Measurements from ENCODE around the gene DBN1. TPM values are rescaled to one million over a fixed set of nuclear protein-coding genes. Genes with fewer than 3 reads are reported as not detected.

DBN1 gene
- total and polyA plus RNA-seq, 2 donors (not counting 1 experiment from before 2014, with no cell fraction given): 96.4 to 138 TPM

DNA sequence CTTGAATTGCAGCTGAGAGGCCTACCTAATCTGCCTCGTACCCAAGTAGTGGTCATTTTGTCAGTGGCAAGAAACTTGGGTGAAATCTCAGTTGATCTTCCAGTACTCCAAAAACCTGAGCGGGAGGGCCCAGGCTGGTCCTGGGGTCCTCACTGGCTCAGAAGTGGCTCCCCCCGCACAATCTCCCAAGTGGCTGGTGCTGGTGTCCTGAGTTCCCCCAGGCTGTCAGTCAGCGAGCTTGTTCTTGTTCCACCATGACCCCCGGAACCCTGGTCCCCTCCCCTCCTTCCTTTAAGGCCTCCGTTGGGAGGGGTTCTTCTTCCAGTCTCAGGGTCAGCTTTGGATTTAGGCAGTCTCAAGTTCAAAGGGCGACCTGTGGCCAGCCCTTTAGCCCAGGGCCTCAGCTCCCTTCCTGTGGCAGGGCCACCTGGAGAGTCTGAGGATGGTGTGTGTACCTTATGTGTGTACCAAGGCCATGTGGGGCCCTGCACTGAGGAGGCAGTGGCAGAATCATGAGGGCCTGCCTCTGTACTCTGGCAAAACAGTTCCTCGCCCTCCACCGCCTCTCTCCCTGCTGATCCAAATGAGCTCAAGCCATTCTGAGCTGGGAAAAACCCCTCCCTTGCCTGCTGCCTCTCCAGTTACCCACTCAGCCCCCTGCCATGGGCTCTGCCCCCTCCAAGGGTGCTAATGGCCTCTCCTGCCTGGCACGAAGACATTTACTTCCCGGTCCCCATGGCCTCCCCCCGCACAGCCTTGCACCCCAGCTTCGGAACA lies 4.5 kb upstream of the DBN1 start:
- Histone ChIP-seq H3K27ac (ENCODE audit: insufficient read depth, low read length) (no peak overlapping the region), H3K27me3 (ENCODE audit: control insufficient read depth, insufficient read depth, low read length) (no peaks in the 10 kb centered on the region), H4K20me1 (ENCODE audit: control insufficient read depth, extremely low read depth, insufficient read depth, low read length) (no peaks in the 10 kb centered on the region), H3K4me1 (ENCODE audit: control insufficient read depth, extremely low read depth, insufficient read depth, low read length) (peaks cover 31% of the 10 kb centered on the region), H3K4me3 (replicated peaks in 1 of 4; ENCODE audit: control extremely low read depth in 1 of 4, insufficient read depth in 1 of 4, low read depth in 3 of 4, low read length in 4 of 4) (no peak overlapping the region), H3K9ac (ENCODE audit: insufficient read depth, low read length) (no peak overlapping the region), H3K79me2 (ENCODE audit: control insufficient read depth, insufficient read depth, low read length) (no peaks in the 10 kb centered on the region), H3K9me3 (ENCODE audit: control insufficient read depth, insufficient read depth, low read depth, low read length) (no peaks in the 10 kb centered on the region), H2AFZ (ENCODE audit: low read length) (no peak overlapping the region), H3K36me3 (ENCODE audit: control insufficient read depth, insufficient read depth, low read length) (peaks cover 13% of the 10 kb centered on the region), H3K4me2 (ENCODE audit: extremely low read depth, insufficient read depth, low read length) (no peak overlapping the region)
- peak in 1 of 2 donors; percentile 38 for DNase-seq (ENCODE audit: low read depth in 2 of 2)
- no peak for TF ChIP-seq EZH2 (IDR thresholded peaks at IDR 0.05; ENCODE audit: low read length, missing control alignments)
- TF ChIP-seq, protein P1, sequence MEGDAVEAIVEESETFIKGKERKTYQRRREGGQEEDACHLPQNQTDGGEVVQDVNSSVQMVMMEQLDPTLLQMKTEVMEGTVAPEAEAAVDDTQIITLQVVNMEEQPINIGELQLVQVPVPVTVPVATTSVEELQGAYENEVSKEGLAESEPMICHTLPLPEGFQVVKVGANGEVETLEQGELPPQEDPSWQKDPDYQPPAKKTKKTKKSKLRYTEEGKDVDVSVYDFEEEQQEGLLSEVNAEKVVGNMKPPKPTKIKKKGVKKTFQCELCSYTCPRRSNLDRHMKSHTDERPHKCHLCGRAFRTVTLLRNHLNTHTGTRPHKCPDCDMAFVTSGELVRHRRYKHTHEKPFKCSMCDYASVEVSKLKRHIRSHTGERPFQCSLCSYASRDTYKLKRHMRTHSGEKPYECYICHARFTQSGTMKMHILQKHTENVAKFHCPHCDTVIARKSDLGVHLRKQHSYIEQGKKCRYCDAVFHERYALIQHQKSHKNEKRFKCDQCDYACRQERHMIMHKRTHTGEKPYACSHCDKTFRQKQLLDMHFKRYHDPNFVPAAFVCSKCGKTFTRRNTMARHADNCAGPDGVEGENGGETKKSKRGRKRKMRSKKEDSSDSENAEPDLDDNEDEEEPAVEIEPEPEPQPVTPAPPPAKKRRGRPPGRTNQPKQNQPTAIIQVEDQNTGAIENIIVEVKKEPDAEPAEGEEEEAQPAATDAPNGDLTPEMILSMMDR (conservative IDR thresholded peaks at IDR 0.05 in 1 of 2, IDR thresholded peaks at IDR 0.05 in 1 of 2; ENCODE audit: low read depth in 1 of 2, low read length in 2 of 2): no peak

DNA sequence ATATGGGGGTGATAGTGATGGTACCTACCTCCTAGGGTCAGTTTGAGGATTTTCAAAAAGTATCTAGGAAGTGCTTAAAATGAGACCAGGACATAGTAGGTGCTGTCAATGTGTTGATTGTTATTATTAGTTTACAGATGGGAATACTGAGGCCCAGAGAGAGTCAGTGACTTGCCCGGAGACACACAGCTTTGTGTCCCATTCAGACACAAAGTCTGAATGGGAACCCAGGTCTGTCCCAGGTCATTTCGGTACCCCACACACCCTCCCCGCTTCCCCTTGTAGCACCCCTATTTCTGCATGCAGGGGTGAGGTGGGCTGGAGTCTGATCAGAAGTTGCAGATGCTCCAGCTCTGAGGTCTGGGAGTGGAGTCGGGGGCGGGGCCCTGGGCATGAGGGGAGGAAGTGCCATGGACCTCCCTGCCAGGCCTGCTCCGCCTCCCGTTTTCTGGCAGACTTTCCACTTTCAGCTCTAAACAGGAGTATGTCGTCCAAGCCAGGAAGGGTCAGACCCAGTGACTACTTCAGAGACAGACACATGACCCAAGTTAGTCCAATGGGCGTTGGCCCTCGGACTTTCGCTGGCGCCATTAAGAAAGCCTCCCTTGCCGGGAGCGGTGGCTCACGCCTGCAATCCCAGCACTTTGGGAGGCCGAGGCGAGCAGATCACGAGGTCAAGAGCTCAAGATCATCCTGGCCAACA lies 3.2 kb upstream of the DBN1 start:
- Histone ChIP-seq H4K20me1 (ENCODE audit: control insufficient read depth, extremely low read depth, insufficient read depth, low read length) (no peaks in the 10 kb centered on the region), H3K27me3 (ENCODE audit: control insufficient read depth, insufficient read depth, low read length) (no peaks in the 10 kb centered on the region), H3K4me1 (ENCODE audit: control insufficient read depth, extremely low read depth, insufficient read depth, low read length) (peaks cover 34% of the 10 kb centered on the region), H2AFZ (ENCODE audit: low read length) (no peak overlapping the region), H3K9me3 (ENCODE audit: control insufficient read depth, insufficient read depth, low read depth, low read length) (no peaks in the 10 kb centered on the region), H3K9ac (ENCODE audit: insufficient read depth, low read length) (no peak overlapping the region), H3K36me3 (ENCODE audit: control insufficient read depth, insufficient read depth, low read length) (peaks cover 9% of the 10 kb centered on the region), H3K4me3 (replicated peaks in 1 of 4; ENCODE audit: control extremely low read depth in 1 of 4, insufficient read depth in 1 of 4, low read depth in 3 of 4, low read length in 4 of 4) (no peak overlapping the region), H3K4me2 (ENCODE audit: extremely low read depth, insufficient read depth, low read length) (no peak overlapping the region), H3K79me2 (ENCODE audit: control insufficient read depth, insufficient read depth, low read length) (peaks cover 10% of the 10 kb centered on the region), H3K27ac (ENCODE audit: insufficient read depth, low read length) (no peak overlapping the region)
- TF ChIP-seq, protein P1 (conservative IDR thresholded peaks at IDR 0.05 in 1 of 2, IDR thresholded peaks at IDR 0.05 in 1 of 2; ENCODE audit: low read depth in 1 of 2, low read length in 2 of 2): no peak
- peak; percentile 78 to 83 for DNase-seq (ENCODE audit: low read depth in 2 of 2)

DNA sequence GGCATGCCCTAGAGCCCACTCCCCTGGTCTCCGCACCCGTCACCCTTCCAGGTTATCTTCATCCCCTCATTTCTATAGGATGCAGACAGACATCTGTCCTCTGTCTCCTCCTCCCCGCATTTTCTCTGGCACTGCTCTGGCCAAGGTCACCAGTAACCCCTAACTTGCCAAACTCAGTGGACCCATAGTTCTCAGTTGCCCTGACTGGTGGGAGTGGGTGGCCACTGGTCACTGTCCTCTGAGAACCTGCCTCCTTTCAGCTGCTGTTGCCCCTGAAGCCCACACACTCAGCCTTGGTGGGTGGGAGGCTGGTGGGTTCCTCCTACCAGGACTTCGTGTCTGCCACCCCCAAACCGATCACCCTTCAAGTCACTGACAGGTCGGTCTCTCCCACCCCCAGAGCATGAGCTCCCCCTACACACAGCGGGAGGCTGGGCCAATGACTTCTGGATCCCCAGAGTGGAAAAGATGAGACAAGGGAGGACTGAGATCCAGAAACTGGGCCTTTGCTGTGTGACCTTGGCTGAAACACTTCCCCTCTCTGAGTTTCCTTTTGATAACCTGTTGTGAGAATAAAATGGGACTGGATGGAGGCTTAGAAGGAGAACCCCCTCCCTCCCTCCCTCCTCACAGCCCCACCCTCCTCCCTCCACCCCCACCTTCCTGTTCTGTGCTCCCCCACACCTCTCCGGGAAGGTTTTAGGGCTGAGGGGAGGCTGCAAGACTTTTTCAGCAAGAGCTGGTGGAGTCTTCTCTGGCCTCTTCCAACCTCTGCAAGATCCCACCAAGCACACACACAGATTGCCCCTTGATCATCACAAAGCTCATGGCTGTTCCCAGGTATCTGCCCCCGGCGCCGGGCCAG lies 2.4 kb upstream of the DBN1 start:
- Histone ChIP-seq H3K36me3 (ENCODE audit: control insufficient read depth, insufficient read depth, low read length) (peaks cover 6% of the 10 kb centered on the region), H3K4me2 (ENCODE audit: extremely low read depth, insufficient read depth, low read length) (no peak overlapping the region), H3K4me3 (replicated peaks in 1 of 4; ENCODE audit: control extremely low read depth in 1 of 4, insufficient read depth in 1 of 4, low read depth in 3 of 4, low read length in 4 of 4) (no peak overlapping the region), H3K27ac (ENCODE audit: insufficient read depth, low read length) (no peak overlapping the region), H3K9me3 (ENCODE audit: control insufficient read depth, insufficient read depth, low read depth, low read length) (no peaks in the 10 kb centered on the region), H3K27me3 (ENCODE audit: control insufficient read depth, insufficient read depth, low read length) (no peaks in the 10 kb centered on the region), H2AFZ (ENCODE audit: low read length) (no peak overlapping the region), H4K20me1 (ENCODE audit: control insufficient read depth, extremely low read depth, insufficient read depth, low read length) (no peaks in the 10 kb centered on the region), H3K4me1 (ENCODE audit: control insufficient read depth, extremely low read depth, insufficient read depth, low read length) (peaks cover 40% of the 10 kb centered on the region), H3K79me2 (ENCODE audit: control insufficient read depth, insufficient read depth, low read length) (peaks cover 19% of the 10 kb centered on the region), H3K9ac (ENCODE audit: insufficient read depth, low read length) (no peak overlapping the region)
- no peak for TF ChIP-seq EZH2 (IDR thresholded peaks at IDR 0.05; ENCODE audit: low read length, missing control alignments)
- TF ChIP-seq, protein P1 (conservative IDR thresholded peaks at IDR 0.05 in 1 of 2, IDR thresholded peaks at IDR 0.05 in 1 of 2; ENCODE audit: low read depth in 1 of 2, low read length in 2 of 2): no peak
- DNase-seq (ENCODE audit: low read depth in 2 of 2): peak in 1 of 2 donors; percentile 50

Measured in fibroblast of lung (primary cell).